Measurements from ENCODE around the gene ESPNL.

GRCh38 chr2:238151205-238151604 lies 51.1 kb downstream of the ESPNL start:
- no peak for TF ChIP-seq CTCF (conservative IDR thresholded peaks at IDR 0.05)
- TF ChIP-seq ZFX (IDR thresholded peaks at IDR 0.05) = no peak
